ENCODE results near the gene FGF19. TPM values are rescaled to one million over a fixed set of nuclear protein-coding genes. Genes with fewer than 3 reads are reported as not detected.
A peak's percentile ranks its signal among the peaks of the same experiment; 100 is the strongest.

FGF19 gene
- total RNA-seq, 1 donor from 2014 or later, result 3.5 TPM

GRCh38 chr11:69727266-69727665, 23.4 kb upstream of the FGF19 start:
- Mint-ChIP-seq H3K4me1 (ENCODE audit: unreplicated experiment) (no peaks in the 10 kb centered on the region), H3K4me3 (no peak overlapping the region), H3K27me3 (peaks cover 44% of the 10 kb centered on the region), H3K9me3 (no peaks in the 10 kb centered on the region), H3K27ac (no peak overlapping the region), H3K36me3 (no peaks in the 10 kb centered on the region)
- no peak for TF ChIP-seq CTCF (conservative IDR thresholded peaks at IDR 0.05)
- DNase-seq (ENCODE audit: extremely low spot score, unreplicated experiment), result no peak

GRCh38 chr11:69726481-69726880, 22.7 kb upstream of the FGF19 start:
- Mint-ChIP-seq H3K36me3 (no peaks in the 10 kb centered on the region), H3K27ac (no peak overlapping the region), H3K27me3 (peaks cover 49% of the 10 kb centered on the region), H3K4me1 (ENCODE audit: unreplicated experiment) (no peaks in the 10 kb centered on the region), H3K9me3 (no peaks in the 10 kb centered on the region), H3K4me3 (no peak overlapping the region)
- TF ChIP-seq CTCF (conservative IDR thresholded peaks at IDR 0.05), result no peak
- DNase-seq (ENCODE audit: extremely low spot score, unreplicated experiment), result no peak

GRCh38 chr11:69726019-69726418, 22.2 kb upstream of the FGF19 start:
- H3K36me3 Mint-ChIP-seq, result no peaks in the 10 kb centered on the region
- peaks cover 53% of the 10 kb centered on the region for H3K27me3 Mint-ChIP-seq
- H3K9me3 Mint-ChIP-seq, result no peaks in the 10 kb centered on the region
- no peaks in the 10 kb centered on the region for H3K4me1 Mint-ChIP-seq (ENCODE audit: unreplicated experiment)
- no peak for DNase-seq (ENCODE audit: extremely low spot score, unreplicated experiment)
- H3K27ac Mint-ChIP-seq, result no peak overlapping the region
- H3K4me3 Mint-ChIP-seq, result no peak overlapping the region
- no peak for TF ChIP-seq CTCF (conservative IDR thresholded peaks at IDR 0.05)

- H3K27ac Mint-ChIP-seq, result no peak overlapping the region
- no peaks in the 10 kb centered on the region for H3K36me3 Mint-ChIP-seq
- peaks cover 63% of the 10 kb centered on the region for H3K27me3 Mint-ChIP-seq
- no peaks in the 10 kb centered on the region for H3K9me3 Mint-ChIP-seq
- no peak overlapping the region for H3K4me3 Mint-ChIP-seq
- peaks cover 4% of the 10 kb centered on the region for H3K4me1 Mint-ChIP-seq (ENCODE audit: unreplicated experiment)
- DNase-seq (ENCODE audit: extremely low spot score, unreplicated experiment), result no peak
- peak; percentile 20 for TF ChIP-seq CTCF (conservative IDR thresholded peaks at IDR 0.05)
Measured at GRCh38 chr11:69721745-69722144, 17.9 kb upstream of the FGF19 start.

GRCh38 chr11:69721106-69721505, 17.3 kb upstream of the FGF19 start:
- Mint-ChIP-seq H3K27ac (no peak overlapping the region), H3K4me1 (ENCODE audit: unreplicated experiment) (peaks cover 4% of the 10 kb centered on the region), H3K4me3 (no peak overlapping the region), H3K9me3 (no peaks in the 10 kb centered on the region), H3K27me3 (peaks cover 66% of the 10 kb centered on the region), H3K36me3 (no peaks in the 10 kb centered on the region)
- no peak for DNase-seq (ENCODE audit: extremely low spot score, unreplicated experiment)
- TF ChIP-seq CTCF (conservative IDR thresholded peaks at IDR 0.05), result no peak

- no peak for TF ChIP-seq CTCF (conservative IDR thresholded peaks at IDR 0.05)
- DNase-seq (ENCODE audit: extremely low spot score, unreplicated experiment), result no peak
- Mint-ChIP-seq H3K4me1 (ENCODE audit: unreplicated experiment) (peaks cover 4% of the 10 kb centered on the region), H3K27me3 (peaks cover 61% of the 10 kb centered on the region), H3K27ac (no peak overlapping the region), H3K4me3 (no peak overlapping the region), H3K36me3 (no peaks in the 10 kb centered on the region), H3K9me3 (no peaks in the 10 kb centered on the region)
Measured at GRCh38 chr11:69718912-69719311, 15.1 kb upstream of the FGF19 start.
